B cell (primary cell): ENCODE measurements around the gene RFX2. TPM values are rescaled to one million over a fixed set of nuclear protein-coding genes. Genes with fewer than 3 reads are reported as not detected.

Experiments
- ATAC-seq: fragments of 200-7000 bp; cut with Tn5 transposase; one replicate; pipeline ENCODE4 v1.10.0; 2021; ENCODE audit warnings: low read depth, mild to moderate bottlenecking, moderate number of reproducible peaks, moderate library complexity
- CTCF ChIA-PET: fragments of 350-600 bp; sonication (Branson Sonifier 250); formaldehyde crosslinking; loops from one replicate; lab custom pipeline; 2021; ENCODE audit warnings: antibody characterized with exemption, inconsistent platforms; lab: Charles Lee
- POLR2A ChIA-PET: fragments of 350-600 bp; sonication (Branson Sonifier 250); formaldehyde crosslinking; loops from one replicate; lab custom pipeline; 2021; ENCODE audit warnings: antibody characterized with exemption; lab: Charles Lee
- DNase-seq: peaks from one replicate; pipeline ENCODE4 v3.0.0; 2013
- H2AFZ ChIP-seq: 2 replicates; pipeline ENCODE4 v1.6.1; 2012; ENCODE audit warnings: mild to moderate bottlenecking, low read depth, low read length; ENCODE audit not compliant: insufficient read depth, poor library complexity, severe bottlenecking
- H3K27ac ChIP-seq, 2 donors: 1 replicate in 1 of 2; 2 replicates in 1 of 2; pipeline ENCODE4 v1.5.1; 2012 to 2013; ENCODE audit warnings: low read length in 2 of 2, mild to moderate bottlenecking in 2 of 2, moderate library complexity in 1 of 2
- H3K27me3 ChIP-seq, 4 experiments: fragments of 200-600 bp in 1 of 4; sonication (generic) in 1 of 4; replicated peaks in 1 of 4; 1 replicate in 2 of 4; 2 replicates in 2 of 4; pipeline versions ENCODE4 v1.6.1 to v1.7.0; 2013 to 2016; ENCODE audit warnings: low read length in 3 of 4, mild to moderate bottlenecking in 2 of 4, mixed read lengths in 1 of 4, moderate library complexity in 1 of 4; ENCODE audit not compliant: insufficient read depth in 4 of 4, control insufficient read depth in 3 of 4; ENCODE audit errors: control extremely low read depth in 1 of 4
- H3K36me3 ChIP-seq, 2 experiments: replicated peaks in 1 of 2; 1 replicate in 1 of 2; 2 replicates in 1 of 2; pipeline versions ENCODE4 v1.6.1 to v1.7.1; 2013; ENCODE audit warnings: low read length in 1 of 2; ENCODE audit not compliant: insufficient read depth in 2 of 2, control insufficient read depth in 1 of 2; ENCODE audit errors: control extremely low read depth in 1 of 2, extremely low read depth in 1 of 2
- H3K4me1 ChIP-seq, 2 donors: fragments of 200-600 bp in 1 of 2; sonication (generic) in 1 of 2; 1 replicate in 1 of 2; 2 replicates in 1 of 2; pipeline versions ENCODE4 v1.5.1 to v1.6.1; 2013 to 2017; ENCODE audit warnings: low read length in 2 of 2; ENCODE audit not compliant: control insufficient read depth in 2 of 2, insufficient read depth in 2 of 2
- H3K4me2 ChIP-seq: replicated peaks from 2 replicates; pipeline ENCODE3; 2012; ENCODE audit warnings: mild to moderate bottlenecking, low read depth, low read length; ENCODE audit not compliant: poor library complexity, severe bottlenecking
- H3K4me3 ChIP-seq, 5 experiments: fragments of 200-600 bp in 1 of 5; sonication (generic) in 1 of 5; 1 replicate in 3 of 5; 2 replicates in 2 of 5; pipeline versions ENCODE4 v1.5.1 to v1.7.0; 2011 to 2016; ENCODE audit warnings: low read length in 4 of 5, mild to moderate bottlenecking in 4 of 5, low read depth in 2 of 5, control low read depth in 1 of 5, moderate library complexity in 1 of 5; ENCODE audit not compliant: insufficient read depth in 1 of 5; ENCODE audit errors: control extremely low read depth in 1 of 5, extremely low read depth in 1 of 5
- H3K79me2 ChIP-seq: fragments of 200-600 bp; sonication (generic); one replicate; pipeline ENCODE4 v1.6.0; 2016; ENCODE audit warnings: low read length; ENCODE audit not compliant: control insufficient read depth, insufficient read depth
- H3K9ac ChIP-seq: fragments of 200-600 bp; sonication (generic); 2 replicates; pipeline ENCODE4 v1.6.1; 2017; ENCODE audit warnings: mild to moderate bottlenecking, low read length, moderate library complexity
- H3K9me3 ChIP-seq, 3 donors: one replicate each; pipeline versions ENCODE4 v1.6.1 to v1.7.1; 2013; ENCODE audit warnings: low read length in 2 of 3; ENCODE audit not compliant: control insufficient read depth in 2 of 3, insufficient read depth in 1 of 3; ENCODE audit errors: control extremely low read depth in 1 of 3
- H4K20me1 ChIP-seq: 2 replicates; pipeline ENCODE4 v1.6.0; 2012; ENCODE audit warnings: mild to moderate bottlenecking, low read length; ENCODE audit not compliant: insufficient read depth, control insufficient read depth, poor library complexity, severe bottlenecking
- H3K27ac Mint-ChIP-seq: one replicate; pipeline ENCODE4 v1.8.0; 2021; ENCODE audit warnings: mixed read lengths
- H3K27me3 Mint-ChIP-seq: one replicate; pipeline ENCODE4 v1.8.0; 2021; ENCODE audit warnings: mixed read lengths
- H3K4me1 Mint-ChIP-seq: one replicate; pipeline ENCODE4 v1.8.0; 2021; ENCODE audit warnings: mixed read lengths
- H3K4me3 Mint-ChIP-seq: one replicate; pipeline ENCODE4 v1.8.0; 2021; ENCODE audit warnings: mixed read lengths
- H3K9me3 Mint-ChIP-seq: one replicate; pipeline ENCODE4 v1.8.0; 2022; ENCODE audit warnings: mixed read lengths; ENCODE audit not compliant: insufficient read depth
- EZH2 ChIP-seq: IDR thresholded peaks from 2 replicates; pipeline ENCODE4 v1.6.1; 2012; ENCODE audit warnings: borderline replicate concordance, low read depth, mild to moderate bottlenecking, moderate library complexity, low read length; ENCODE audit not compliant: insufficient read depth, poor library complexity, severe bottlenecking
- WGBS: methylation state at CpG from one replicate; pipeline ENCODE4 v1.1.5; 2013; ENCODE audit warnings: missing lambda C conversion rate; ENCODE audit not compliant: insufficient coverage; 5-methylcytosine and 5-hydroxymethylcytosine counted together
- intact Hi-C: fragments of 100-400 bp; cut with micrococcal nuclease; formaldehyde crosslinking; loops from one replicate; pipeline ENCODE4 v1.10.0; 2022
- polyA plus RNA-seq: library from polyadenylated mRNA; depleted of rRNA; stranded (reverse); fragments of >200 nt; gene quantifications from 2 replicates; pipeline ENCODE4 v1.2.3, GENCODE V29; 2012
- total RNA-seq, 2 donors: library from RNA; stranded (reverse); fragments of 120-200 nt in 1 of 2; gene quantifications; 1 replicate in 1 of 2; 2 replicates in 1 of 2; pipeline versions ENCODE4 v1.2.3 to v1.2.4, GENCODE V29; 2013 to 2022
- TF ChIP-seq, protein P1 (sequence below): fragments of 200-600 bp; IDR thresholded peaks from one replicate; pipeline ENCODE4 v1.8.0; 2022; ENCODE audit warnings: antibody characterized with exemption, mild to moderate bottlenecking

Gene RFX2
- total and polyA plus RNA-seq, 2 donors (not counting 1 experiment from before 2014, with no cell fraction given): 7.1 to 8.6 TPM

DNA sequence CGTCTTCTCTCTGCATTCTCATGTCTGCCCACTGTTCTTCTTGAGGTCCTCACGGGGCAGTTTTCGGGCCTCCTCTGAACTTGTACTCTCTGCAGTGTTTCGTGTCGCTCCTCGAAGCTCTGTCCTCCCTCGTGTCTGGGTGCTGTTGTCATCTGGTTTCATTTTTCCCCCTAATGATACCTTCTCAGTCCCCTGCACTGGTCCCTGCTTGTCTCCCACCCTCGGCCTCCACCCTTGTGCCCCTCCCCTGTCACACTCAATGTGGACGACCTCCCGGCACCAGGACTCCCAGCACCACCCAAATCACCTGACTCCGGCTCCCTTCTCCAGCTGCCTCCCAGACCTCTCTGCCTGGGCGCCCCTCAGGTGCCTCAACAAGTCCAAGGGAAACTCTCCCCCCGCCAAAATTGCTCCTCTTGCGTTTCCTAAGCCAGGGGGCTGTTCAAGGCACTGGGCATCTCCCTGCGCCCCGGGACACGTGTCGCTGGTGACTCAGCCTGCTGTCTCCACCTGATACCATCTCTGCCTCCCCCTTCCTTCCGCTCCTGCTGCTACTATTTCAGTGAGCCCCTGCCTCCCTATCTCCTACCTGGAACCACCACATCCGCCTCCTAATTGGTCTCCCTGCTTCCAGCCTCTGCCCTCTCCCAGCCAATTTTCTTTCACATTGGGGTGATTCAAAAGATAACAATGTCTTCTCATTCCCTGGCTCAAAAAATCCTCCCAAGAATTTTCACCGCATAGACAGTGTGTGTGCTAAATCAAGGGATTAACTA is 49.5 kb downstream of the RFX2 start:
- ATAC-seq (no peak), DNase-seq (no peak)
- TF ChIP-seq EZH2: no peak
- TF ChIP-seq, protein P1, sequence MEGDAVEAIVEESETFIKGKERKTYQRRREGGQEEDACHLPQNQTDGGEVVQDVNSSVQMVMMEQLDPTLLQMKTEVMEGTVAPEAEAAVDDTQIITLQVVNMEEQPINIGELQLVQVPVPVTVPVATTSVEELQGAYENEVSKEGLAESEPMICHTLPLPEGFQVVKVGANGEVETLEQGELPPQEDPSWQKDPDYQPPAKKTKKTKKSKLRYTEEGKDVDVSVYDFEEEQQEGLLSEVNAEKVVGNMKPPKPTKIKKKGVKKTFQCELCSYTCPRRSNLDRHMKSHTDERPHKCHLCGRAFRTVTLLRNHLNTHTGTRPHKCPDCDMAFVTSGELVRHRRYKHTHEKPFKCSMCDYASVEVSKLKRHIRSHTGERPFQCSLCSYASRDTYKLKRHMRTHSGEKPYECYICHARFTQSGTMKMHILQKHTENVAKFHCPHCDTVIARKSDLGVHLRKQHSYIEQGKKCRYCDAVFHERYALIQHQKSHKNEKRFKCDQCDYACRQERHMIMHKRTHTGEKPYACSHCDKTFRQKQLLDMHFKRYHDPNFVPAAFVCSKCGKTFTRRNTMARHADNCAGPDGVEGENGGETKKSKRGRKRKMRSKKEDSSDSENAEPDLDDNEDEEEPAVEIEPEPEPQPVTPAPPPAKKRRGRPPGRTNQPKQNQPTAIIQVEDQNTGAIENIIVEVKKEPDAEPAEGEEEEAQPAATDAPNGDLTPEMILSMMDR: no peak
- Mint-ChIP-seq H3K9me3 (no peaks in the 10 kb centered on the region), H3K4me3 (no peak overlapping the region), H3K27ac (no peak overlapping the region), H3K27me3 (peaks cover 17% of the 10 kb centered on the region), H3K4me1 (peaks cover 3% of the 10 kb centered on the region)
- H3K36me3 ChIP-seq: no peaks in the 10 kb centered on the region
- H4K20me1 ChIP-seq: no peaks in the 10 kb centered on the region
- intact Hi-C loops: no loop called here
- no peak overlapping the region for H3K4me3 ChIP-seq
- WGBS: 82% methylated on average over 20 of the region's 21 CpGs
- H3K9me3 ChIP-seq: no peaks in the 10 kb centered on the region
- no peak overlapping the region for H3K9ac ChIP-seq
- peaks cover 0 to 19% (median 2%) of the 10 kb centered on the region in 4 experiments for H3K27me3 ChIP-seq
- H3K4me1 ChIP-seq: peaks cover 3% of the 10 kb centered on the region in 2 donors
- no peak overlapping the region for H2AFZ ChIP-seq
- ChIA-PET POLR2A (no interaction called here), CTCF (interaction anchor here (1.0 to 1.1 kb wide), 2 partner anchors 9 to 65 kb away, joined by 3 read pairs; no protein-coding TSS in a partner anchor)
- H3K4me2 ChIP-seq: no peak overlapping the region
- H3K79me2 ChIP-seq: no peaks in the 10 kb centered on the region
- H3K27ac ChIP-seq: no peak overlapping the region

DNA sequence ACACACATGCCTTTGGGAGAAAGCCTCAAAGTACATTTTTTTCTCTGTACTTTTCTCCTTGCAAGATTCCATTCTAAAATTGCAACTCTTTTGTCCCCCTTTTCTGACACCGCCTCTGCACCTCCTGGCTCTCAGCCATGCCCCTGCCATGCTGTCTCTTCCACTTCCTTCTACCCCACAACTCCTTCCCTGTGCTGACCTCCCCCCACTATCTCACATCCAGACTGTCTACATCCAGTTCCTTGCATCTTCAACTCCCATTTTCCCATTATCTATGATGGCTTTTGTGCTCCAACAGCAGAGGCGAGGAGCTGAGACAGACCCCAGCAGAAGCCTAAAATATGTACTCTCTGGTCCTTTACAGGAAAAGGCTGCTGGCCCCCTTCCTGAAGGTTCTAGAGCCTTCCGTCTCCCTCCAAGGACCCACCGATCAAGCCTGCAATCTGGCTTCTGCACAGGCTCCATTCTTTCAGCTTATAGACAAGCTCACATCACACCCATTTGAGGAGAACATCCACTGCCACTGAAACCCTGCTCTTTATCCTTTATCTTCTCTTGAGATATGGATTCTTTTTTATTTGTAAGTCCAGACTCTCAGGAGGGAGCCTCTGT is 50.2 kb downstream of the RFX2 start:
- Histone ChIP-seq H3K4me1 (peaks cover 0 to 3% of the 10 kb centered on the region in 2 donors), H3K9me3 (no peaks in the 10 kb centered on the region), H3K79me2 (no peaks in the 10 kb centered on the region), H4K20me1 (no peaks in the 10 kb centered on the region), H3K4me3 (no peak overlapping the region), H3K9ac (no peak overlapping the region), H3K4me2 (no peak overlapping the region), H2AFZ (no peak overlapping the region), H3K36me3 (no peaks in the 10 kb centered on the region), H3K27me3 (peaks cover 0 to 17% (median under 1%) of the 10 kb centered on the region in 4 experiments), H3K27ac (no peak overlapping the region)
- TF ChIP-seq EZH2: no peak
- TF ChIP-seq, protein P1: no peak
- Mint-ChIP-seq H3K9me3 (no peaks in the 10 kb centered on the region), H3K27ac (no peak overlapping the region), H3K4me1 (no peaks in the 10 kb centered on the region), H3K27me3 (peaks cover 14% of the 10 kb centered on the region), H3K4me3 (no peak overlapping the region)
- POLR2A ChIA-PET: no interaction called here
- 63% methylated on average over 4 of the region's 4 CpGs for WGBS
- CTCF ChIA-PET: interaction anchor here (1.0 to 1.1 kb wide), 2 partner anchors 9 to 65 kb away, joined by 3 read pairs; no protein-coding TSS in a partner anchor
- DNase-seq: no peak
- no peak for ATAC-seq
- intact Hi-C loops: no loop called here
